Smooth muscle cell (in vitro differentiated cells): ENCODE measurements around the gene CCND3. TPM values are rescaled to one million over a fixed set of nuclear protein-coding genes. Genes with fewer than 3 reads are reported as not detected.
A peak's percentile ranks its signal among the peaks of the same experiment; 100 is the strongest.

Experiments used
- DNase-seq: peaks from one replicate; lab custom pipeline; 2025; ENCODE audit not compliant: unreplicated experiment; lab: John Stamatoyannopoulos, UW
- H2AFZ ChIP-seq: fragments of 200-600 bp; sonication (generic); 2 replicates; pipeline ENCODE4 v1.6.0; 2016; ENCODE audit warnings: antibody characterized with exemption, low read depth, mild to moderate bottlenecking
- H3F3A ChIP-seq: fragments of 200-600 bp; sonication (generic); 2 replicates; pipeline ENCODE4 v1.6.0; 2017; ENCODE audit warnings: antibody characterized with exemption, low read depth
- H3K27ac ChIP-seq: fragments of 200-600 bp; sonication (generic); 2 replicates; pipeline ENCODE4 v1.5.1; 2016; ENCODE audit warnings: low read depth, mild to moderate bottlenecking
- H3K27me3 ChIP-seq: fragments of 200-600 bp; sonication (generic); 2 replicates; pipeline ENCODE4 v1.6.1; 2016; ENCODE audit warnings: low read depth, mild to moderate bottlenecking
- H3K36me3 ChIP-seq: fragments of 200-600 bp; sonication (generic); 2 replicates; pipeline ENCODE4 v1.5.1; 2016; ENCODE audit warnings: low read depth
- H3K4me1 ChIP-seq: fragments of 200-600 bp; sonication (generic); 2 replicates; pipeline ENCODE4 v1.5.1; 2016; ENCODE audit warnings: low read depth
- H3K4me2 ChIP-seq: fragments of 200-600 bp; sonication (generic); 2 replicates; pipeline ENCODE4 v1.6.0; 2016; ENCODE audit warnings: mild to moderate bottlenecking
- H3K4me3 ChIP-seq: fragments of 200-600 bp; sonication (generic); 2 replicates; pipeline ENCODE4 v1.5.1; 2016; ENCODE audit warnings: mild to moderate bottlenecking
- H3K79me2 ChIP-seq: fragments of 200-600 bp; sonication (generic); 2 replicates; pipeline ENCODE4 v1.6.0; 2016; ENCODE audit warnings: low read depth, mild to moderate bottlenecking
- H3K9ac ChIP-seq: fragments of 200-600 bp; sonication (generic); 2 replicates; pipeline ENCODE4 v1.6.0; 2016; ENCODE audit warnings: low read depth
- H3K9me3 ChIP-seq: fragments of 200-600 bp; sonication (generic); replicated peaks from 2 replicates; pipeline ENCODE4 v1.5.1; 2016; ENCODE audit warnings: low read depth
- H4K20me1 ChIP-seq: fragments of 200-600 bp; sonication (generic); 2 replicates; pipeline ENCODE4 v1.6.0; 2016; ENCODE audit warnings: low read depth
- CTCF ChIP-seq: fragments of 200-600 bp; sonication (generic); IDR thresholded peaks from 2 replicates; pipeline ENCODE4 v1.5.1; 2017; ENCODE audit warnings: borderline replicate concordance, mild to moderate bottlenecking, antibody characterized with exemption; ENCODE audit not compliant: insufficient read depth, poor library complexity, severe bottlenecking
- WGBS: methylation state at CpG from one replicate; pipeline ENCODE4 v1.1.7; 2016; ENCODE audit warnings: low lambda C conversion rate; 5-methylcytosine and 5-hydroxymethylcytosine counted together
- polyA plus RNA-seq: library from polyadenylated mRNA; unstranded; fragments of >200 nt; fragmentation: Nextera tagmentation; extraction: Ambion mirVana; gene quantifications from 2 replicates; pipeline ENCODE4 v1.2.1, GENCODE V29; 2016
- total RNA-seq: library from RNA; depleted of rRNA; stranded (reverse); fragments of >200 nt; gene quantifications from 2 replicates; pipeline ENCODE4 v1.2.3, GENCODE V29; 2014

CCND3 gene
- total and polyA plus RNA-seq, 2 experiments from 2014 or later = 31.5 to 107 TPM

GRCh38 chr6:41976794-41977484 lies 35.3 kb upstream of the CCND3 start:
- H3K79me2 ChIP-seq = no peaks in the 10 kb centered on the region
- no peaks in the 10 kb centered on the region for H3F3A ChIP-seq
- 48% methylated on average over 9 of the region's 9 CpGs for WGBS
- no peaks in the 10 kb centered on the region for H3K9me3 ChIP-seq
- no peak overlapping the region for H3K27ac ChIP-seq
- TF ChIP-seq CTCF = no peak
- H2AFZ ChIP-seq = no peak overlapping the region
- no peak overlapping the region for H3K4me3 ChIP-seq
- no peaks in the 10 kb centered on the region for H4K20me1 ChIP-seq
- H3K36me3 ChIP-seq = no peaks in the 10 kb centered on the region
- H3K4me2 ChIP-seq = peak overlapping the region; percentile 32
- no peak overlapping the region for H3K9ac ChIP-seq
- no peaks in the 10 kb centered on the region for H3K4me1 ChIP-seq
- no peaks in the 10 kb centered on the region for H3K27me3 ChIP-seq
- DNase-seq = no peak

DNA sequence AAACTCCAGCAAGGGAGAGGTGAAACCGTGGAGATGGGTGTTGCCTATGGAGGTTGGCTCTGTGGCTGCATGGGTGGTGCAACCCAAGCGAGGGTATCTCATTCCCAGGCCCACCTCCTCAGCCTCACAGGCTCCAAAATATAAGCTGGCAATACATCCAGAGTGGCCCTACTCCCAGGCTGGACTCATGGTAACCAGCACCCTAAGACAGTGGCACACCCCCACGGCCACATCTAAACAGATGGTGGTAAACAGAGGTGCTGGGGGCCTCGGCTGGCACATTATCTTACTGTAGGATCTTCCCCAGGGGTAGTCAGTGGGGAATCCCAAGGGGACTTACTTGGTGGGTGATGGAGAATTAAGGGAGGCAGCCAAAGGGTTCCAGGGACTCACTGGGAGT lies 33.7 kb upstream of the CCND3 start:
- Histone ChIP-seq H2AFZ (no peak overlapping the region), H4K20me1 (no peaks in the 10 kb centered on the region), H3K9ac (no peak overlapping the region), H3K79me2 (no peaks in the 10 kb centered on the region), H3K27me3 (no peaks in the 10 kb centered on the region), H3F3A (no peaks in the 10 kb centered on the region), H3K27ac (no peak overlapping the region), H3K4me3 (no peak overlapping the region), H3K36me3 (no peaks in the 10 kb centered on the region), H3K4me2 (no peak overlapping the region), H3K4me1 (no peaks in the 10 kb centered on the region), H3K9me3 (no peaks in the 10 kb centered on the region)
- 91% methylated on average over 4 of the region's 4 CpGs for WGBS
- no peak for DNase-seq
- no peak for TF ChIP-seq CTCF

DNA sequence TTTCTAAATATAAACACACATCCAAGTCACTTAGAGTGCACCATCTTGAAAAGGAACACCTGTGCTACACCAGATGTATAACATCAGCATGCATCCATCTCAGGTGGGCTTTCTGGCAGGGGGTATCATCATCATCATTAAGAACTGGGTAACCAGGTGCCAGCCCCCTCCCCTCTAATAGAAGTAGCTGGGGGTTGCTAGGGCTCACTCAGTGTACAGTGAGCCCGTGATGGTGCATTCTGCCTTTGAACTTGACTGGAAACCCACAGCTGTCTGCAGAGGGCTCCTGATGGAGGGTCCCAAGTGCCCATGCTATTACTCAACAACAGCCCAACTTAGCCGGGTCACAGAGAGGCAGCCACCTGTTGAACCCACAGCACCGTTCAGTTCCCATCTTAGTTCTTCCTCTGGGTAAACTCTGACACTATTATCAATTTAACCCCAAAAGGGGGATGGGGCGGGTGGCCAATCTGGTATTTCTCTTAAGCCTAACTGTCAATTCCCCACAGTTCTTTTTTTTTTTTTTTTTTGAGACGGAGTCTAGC lies 32.7 kb upstream of the CCND3 start:
- 92% methylated on average over 5 of the region's 5 CpGs for WGBS

More for the DNA sequence above, 32.7 kb upstream of the CCND3 start:
- H3F3A ChIP-seq = no peaks in the 10 kb centered on the region
- no peak for TF ChIP-seq CTCF
- H3K27ac ChIP-seq = no peak overlapping the region
- no peaks in the 10 kb centered on the region for H3K36me3 ChIP-seq
- no peaks in the 10 kb centered on the region for H3K9me3 ChIP-seq
- no peaks in the 10 kb centered on the region for H4K20me1 ChIP-seq
- H3K4me1 ChIP-seq = no peaks in the 10 kb centered on the region
- no peaks in the 10 kb centered on the region for H3K79me2 ChIP-seq
- no peak for DNase-seq
- H3K4me3 ChIP-seq = no peak overlapping the region
- no peak overlapping the region for H3K9ac ChIP-seq
- H2AFZ ChIP-seq = no peak overlapping the region
- no peak overlapping the region for H3K4me2 ChIP-seq
- H3K27me3 ChIP-seq = no peaks in the 10 kb centered on the region
